Lower lobe of right lung (tissue), 2 donors: Measurements from ENCODE around the gene ZNF229. TPM values are rescaled to one million over a fixed set of nuclear protein-coding genes. Genes with fewer than 3 reads are reported as not detected.
"Not testable (repeated sequence)": the region's sequence is repeated elsewhere in the genome, so short reads cannot be mapped to it uniquely, and the experiment has no call there.

Experiments
- ATAC-seq, 2 donors: fragments of 200-7000 bp; cut with Tn5 transposase; one replicate each; pipeline ENCODE4 v1.9.1; 2020 to 2022; ENCODE audit warnings: mild to moderate bottlenecking in 2 of 2, moderate library complexity in 2 of 2
- DNase-seq: peaks from one replicate; pipeline ENCODE4 v3.0.0-alpha.2; 2020
- H3K27ac ChIP-seq: fragments of 200-600 bp; one replicate; pipeline ENCODE4 v1.8.0; 2022
- H3K27me3 ChIP-seq: fragments of 200-600 bp; one replicate; pipeline ENCODE4 v1.8.0; 2022; ENCODE audit warnings: low read depth
- H3K36me3 ChIP-seq: fragments of 200-600 bp; one replicate; pipeline ENCODE4 v1.8.0; 2022; ENCODE audit warnings: mild to moderate bottlenecking
- H3K4me1 ChIP-seq: fragments of 200-600 bp; one replicate; pipeline ENCODE4 v1.8.0; 2022
- H3K4me3 ChIP-seq: fragments of 200-600 bp; one replicate; pipeline ENCODE4 v1.8.0; 2022; ENCODE audit warnings: mild to moderate bottlenecking
- H3K9me3 ChIP-seq: fragments of 200-600 bp; one replicate; pipeline ENCODE4 v1.8.0; 2022
- CTCF ChIP-seq: fragments of 200-600 bp; IDR thresholded peaks from one replicate; pipeline ENCODE4 v1.8.0; 2022; ENCODE audit warnings: antibody characterized with exemption, mild to moderate bottlenecking
- intact Hi-C: fragments of 100-400 bp; cut with DNase I; formaldehyde crosslinking; loops from one replicate; pipeline ENCODE4 v1.11.0; 2022
- long read RNA-seq: library from polyadenylated mRNA; unstranded; transcript quantifications from one replicate; pipeline ENCODE4 v2.0.0, GENCODE V29; 2021
- total RNA-seq: library from RNA; stranded (reverse); fragmentation: NEBNext Ultra II Directional; extraction: Animal tissue kit (Norgen Biotek cat#: 25700); gene quantifications from one replicate; pipeline ENCODE4 v1.2.1, GENCODE V29; 2021
- donor health status: DM: no; HTN: yes; CAD: no; lungs with severe emphysema.

The ZNF229 gene
- total RNA-seq: 2.8 TPM
- long read RNA-seq, full-length matches to known transcripts: 1 of 1 reads
- long read RNA-seq, partial matches to known transcripts: 0 of 1 reads
- long read RNA-seq, other reads (novel, unspliced or antisense): 0 of 1 reads

- ATAC-seq: peak; percentile 81 to 88
- intact Hi-C loops: no loop called here
- H3K27ac ChIP-seq: no peak within 1 kb of the TSS
- H3K27me3 ChIP-seq: no peaks in the 10 kb centered on the region
- DNase-seq: peak; percentile 88
- no peaks in the 10 kb centered on the region for H3K36me3 ChIP-seq
- H3K4me3 ChIP-seq: peak within 1 kb of the TSS; percentile 61
- peaks cover 41% of the 10 kb centered on the region for H3K9me3 ChIP-seq
- peaks cover 7% of the 10 kb centered on the region for H3K4me1 ChIP-seq
- no peak for TF ChIP-seq CTCF
Observed at GRCh38 chr19:44447916-44448674, at the start of gene ZNF229. ZNF229 (minus strand) TSS chr19:44448472; CDS start chr19:44442847, 5,625 bp downstream.

GRCh38 chr19:44496711-44497110 is 48.4 kb upstream of the ZNF229 start:
- ATAC-seq: no peak
- Histone ChIP-seq H3K9me3 (peaks cover 76% of the 10 kb centered on the region), H3K36me3 (peaks cover 51% of the 10 kb centered on the region), H3K27ac (no peak overlapping the region), H3K27me3 (no peaks in the 10 kb centered on the region), H3K4me1 (peaks cover 19% of the 10 kb centered on the region), H3K4me3 (no peak overlapping the region)
- DNase-seq: no peak
- intact Hi-C loops: no loop called here
- no peak for TF ChIP-seq CTCF

GRCh38 chr19:44476559-44477408 is 28.5 kb upstream of the ZNF229 start:
- Histone ChIP-seq H3K27me3 (no peaks in the 10 kb centered on the region), H3K9me3 (peaks cover 100% of the 10 kb centered on the region), H3K4me3 (no peak overlapping the region), H3K4me1 (no peaks in the 10 kb centered on the region), H3K36me3 (peaks cover 42% of the 10 kb centered on the region), H3K27ac (no peak overlapping the region)
- DNase-seq: no peak
- intact Hi-C loops: no loop called here
- no peak for ATAC-seq
- no peak for TF ChIP-seq CTCF

GRCh38 chr19:44468730-44469129 is 20.5 kb upstream of the ZNF229 start:
- H3K4me1 ChIP-seq, H3K36me3 ChIP-seq, ATAC-seq, intact Hi-C loops, H3K4me3 ChIP-seq, H3K27ac ChIP-seq, H3K27me3 ChIP-seq, DNase-seq: not testable (repeated sequence)
- peaks cover 94% of the 10 kb centered on the region for H3K9me3 ChIP-seq

- DNase-seq, H3K36me3 ChIP-seq, intact Hi-C loops, H3K4me3 ChIP-seq, H3K27ac ChIP-seq, H3K4me1 ChIP-seq, ATAC-seq, H3K27me3 ChIP-seq: not testable (repeated sequence)
- peaks cover 53% of the 10 kb centered on the region for H3K9me3 ChIP-seq
Observed at GRCh38 chr19:44462600-44463286, 14.5 kb upstream of the ZNF229 start.

- DNase-seq, H3K36me3 ChIP-seq, H3K4me1 ChIP-seq, H3K27ac ChIP-seq, H3K27me3 ChIP-seq, ATAC-seq, H3K4me3 ChIP-seq, intact Hi-C loops: not testable (repeated sequence)
- H3K9me3 ChIP-seq: peaks cover 26% of the 10 kb centered on the region
Observed at GRCh38 chr19:44456016-44456415, 7.7 kb upstream of the ZNF229 start.
